ENCODE data around the gene RNF111. TPM values are rescaled to one million over a fixed set of nuclear protein-coding genes. Genes with fewer than 3 reads are reported as not detected.

RNF111 gene
- total and polyA plus RNA-seq, 9 of the 15 experiments (the other 6 are each of a cell fraction or from before 2014, with no cell fraction given), result 7.9 to 26.0 (median 14.4) TPM

GRCh38 chr15:59104912-59105732, 117.7 kb downstream of the RNF111 start, which contains the start of gene CCNB2 (continued):
- TF ChIP-seq, protein P1, sequence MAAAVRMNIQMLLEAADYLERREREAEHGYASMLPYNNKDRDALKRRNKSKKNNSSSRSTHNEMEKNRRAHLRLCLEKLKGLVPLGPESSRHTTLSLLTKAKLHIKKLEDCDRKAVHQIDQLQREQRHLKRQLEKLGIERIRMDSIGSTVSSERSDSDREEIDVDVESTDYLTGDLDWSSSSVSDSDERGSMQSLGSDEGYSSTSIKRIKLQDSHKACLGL (CRISPR knock-in tag; IDR thresholded peaks at IDR 0.05; ENCODE audit: borderline replicate concordance, poor library complexity, severe bottlenecking), result no peak
- no peak for TF ChIP-seq BRCA1 (IDR thresholded peaks at IDR 0.05)
- 0 out of 2 replicates have a peak, but pooled peaks have one; percentile 63 for TF ChIP-seq BRCA1 (CRISPR knock-in tag; IDR thresholded peaks at IDR 0.05)
- TF ChIP-seq NONO (IDR thresholded peaks at IDR 0.05; ENCODE audit: low read depth in 2 of 2, low read length in 1 of 2), result peak in 1 of 2 experiments; percentile 29; a peak in 1 of 4 replicates
- TF ChIP-seq ZBTB1 (CRISPR knock-in tag; IDR thresholded peaks at IDR 0.05; ENCODE audit: borderline replicate concordance, low read depth), result peak; percentile 70; the same call in 1 of the 2 replicates
- TF ChIP-seq, protein P2, sequence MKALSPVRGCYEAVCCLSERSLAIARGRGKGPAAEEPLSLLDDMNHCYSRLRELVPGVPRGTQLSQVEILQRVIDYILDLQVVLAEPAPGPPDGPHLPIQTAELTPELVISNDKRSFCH (CRISPR knock-in tag; IDR thresholded peaks at IDR 0.05), result no peak
- TF ChIP-seq, protein P2 (tag; IDR thresholded peaks at IDR 0.05), result peak; percentile 80
- peak; percentile 64 for TF ChIP-seq PRPF4 (IDR thresholded peaks at IDR 0.05; ENCODE audit: insufficient read depth, low read depth, low read length, poor library complexity, severe bottlenecking)
- TF ChIP-seq CREB3L1 (IDR thresholded peaks at IDR 0.05; ENCODE audit: borderline replicate concordance, low read depth), result no peak; the same call in 1 of the 2 replicates
- TF ChIP-seq, protein P3, sequence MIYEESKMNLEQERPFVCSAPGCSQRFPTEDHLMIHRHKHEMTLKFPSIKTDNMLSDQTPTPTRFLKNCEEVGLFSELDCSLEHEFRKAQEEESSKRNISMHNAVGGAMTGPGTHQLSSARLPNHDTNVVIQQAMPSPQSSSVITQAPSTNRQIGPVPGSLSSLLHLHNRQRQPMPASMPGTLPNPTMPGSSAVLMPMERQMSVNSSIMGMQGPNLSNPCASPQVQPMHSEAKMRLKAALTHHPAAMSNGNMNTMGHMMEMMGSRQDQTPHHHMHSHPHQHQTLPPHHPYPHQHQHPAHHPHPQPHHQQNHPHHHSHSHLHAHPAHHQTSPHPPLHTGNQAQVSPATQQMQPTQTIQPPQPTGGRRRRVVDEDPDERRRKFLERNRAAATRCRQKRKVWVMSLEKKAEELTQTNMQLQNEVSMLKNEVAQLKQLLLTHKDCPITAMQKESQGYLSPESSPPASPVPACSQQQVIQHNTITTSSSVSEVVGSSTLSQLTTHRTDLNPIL (CRISPR knock-in tag; IDR thresholded peaks at IDR 0.05), result no peak
- no peak for TF ChIP-seq CBX5 (IDR thresholded peaks at IDR 0.05; ENCODE audit: borderline replicate concordance, low read depth)
- peak; percentile 66 for TF ChIP-seq FIP1L1 (IDR thresholded peaks at IDR 0.05; ENCODE audit: low read depth, low read length, poor library complexity, severe bottlenecking)
- peak; percentile 96 for TF ChIP-seq EP400 (IDR thresholded peaks at IDR 0.05)
- peak; percentile 44 for TF ChIP-seq PHF20 (IDR thresholded peaks at IDR 0.05; ENCODE audit: partially characterized antibody)
- peak; percentile 87 for TF ChIP-seq SP1 (CRISPR knock-in tag; IDR thresholded peaks at IDR 0.05)
- TF ChIP-seq CBFA2T3 (IDR thresholded peaks at IDR 0.05), result no peak
- TF ChIP-seq FOXM1 (IDR thresholded peaks at IDR 0.05; ENCODE audit: low read depth), result peak; percentile 99
- peak; percentile 100 for TF ChIP-seq FOXM1 (CRISPR knock-in tag; IDR thresholded peaks at IDR 0.05; ENCODE audit: low read depth)
- no peak for TF ChIP-seq PATZ1 (CRISPR knock-in tag; IDR thresholded peaks at IDR 0.05; ENCODE audit: borderline replicate concordance)
- TF ChIP-seq SMAD4 (CRISPR knock-in tag; conservative IDR thresholded peaks at IDR 0.05), result peak; percentile 51
- TF ChIP-seq MYBL2 (IDR thresholded peaks at IDR 0.05; ENCODE audit: low read depth), result peak; percentile 98
- peak; percentile 95; the same call in 1 of the 2 replicates for TF ChIP-seq MYBL2 (CRISPR knock-in tag; IDR thresholded peaks at IDR 0.05; ENCODE audit: borderline replicate concordance)

Measured in K562 (cell line).